ENCODE results near the gene RNF26.

The RNF26 gene

DNA sequence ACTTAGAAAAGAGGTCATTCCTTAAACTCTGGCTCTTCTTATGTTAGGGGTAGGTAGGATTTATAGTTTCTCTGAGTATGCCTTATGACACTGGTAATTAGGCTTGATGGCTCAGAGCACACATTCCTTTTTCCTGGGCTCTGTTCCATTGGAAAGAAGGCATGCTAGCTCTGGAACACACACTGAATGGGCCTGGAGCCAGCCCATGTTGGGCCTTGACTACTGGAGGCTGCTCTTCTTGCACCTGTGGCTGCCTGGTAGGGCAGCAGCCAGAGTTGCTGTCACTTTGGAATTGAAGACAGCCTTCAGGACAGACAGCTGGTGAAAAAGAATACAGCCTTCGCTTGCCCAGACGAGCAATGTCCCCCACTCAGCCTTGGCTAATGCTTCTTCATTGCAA lies 35.6 kb upstream of the RNF26 start:
- FAIRE-seq: no peak
- TF ChIP-seq, protein P1, sequence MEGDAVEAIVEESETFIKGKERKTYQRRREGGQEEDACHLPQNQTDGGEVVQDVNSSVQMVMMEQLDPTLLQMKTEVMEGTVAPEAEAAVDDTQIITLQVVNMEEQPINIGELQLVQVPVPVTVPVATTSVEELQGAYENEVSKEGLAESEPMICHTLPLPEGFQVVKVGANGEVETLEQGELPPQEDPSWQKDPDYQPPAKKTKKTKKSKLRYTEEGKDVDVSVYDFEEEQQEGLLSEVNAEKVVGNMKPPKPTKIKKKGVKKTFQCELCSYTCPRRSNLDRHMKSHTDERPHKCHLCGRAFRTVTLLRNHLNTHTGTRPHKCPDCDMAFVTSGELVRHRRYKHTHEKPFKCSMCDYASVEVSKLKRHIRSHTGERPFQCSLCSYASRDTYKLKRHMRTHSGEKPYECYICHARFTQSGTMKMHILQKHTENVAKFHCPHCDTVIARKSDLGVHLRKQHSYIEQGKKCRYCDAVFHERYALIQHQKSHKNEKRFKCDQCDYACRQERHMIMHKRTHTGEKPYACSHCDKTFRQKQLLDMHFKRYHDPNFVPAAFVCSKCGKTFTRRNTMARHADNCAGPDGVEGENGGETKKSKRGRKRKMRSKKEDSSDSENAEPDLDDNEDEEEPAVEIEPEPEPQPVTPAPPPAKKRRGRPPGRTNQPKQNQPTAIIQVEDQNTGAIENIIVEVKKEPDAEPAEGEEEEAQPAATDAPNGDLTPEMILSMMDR (IDR thresholded peaks at IDR 0.05; ENCODE audit: insufficient read depth, missing control alignments): no peak
- no peak for DNase-seq (ENCODE audit: insufficient read length, low spot score)

DNA sequence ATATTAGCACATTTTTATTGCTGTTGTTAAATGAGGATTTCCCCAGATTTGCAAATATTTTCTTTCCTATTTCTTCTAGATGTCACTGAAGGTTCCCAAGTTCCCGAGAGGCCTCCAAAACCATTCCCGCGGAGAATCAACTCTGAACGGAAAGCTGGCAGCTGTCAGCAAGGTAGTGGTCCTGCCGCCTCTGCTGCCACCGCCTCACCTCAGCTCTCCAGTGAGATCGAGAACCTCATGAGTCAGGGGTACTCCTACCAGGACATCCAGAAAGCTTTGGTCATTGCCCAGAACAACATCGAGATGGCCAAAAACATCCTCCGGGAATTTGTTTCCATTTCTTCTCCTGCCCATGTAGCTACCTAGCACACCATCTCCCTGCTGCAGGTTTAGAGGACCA lies 34.9 kb upstream of the RNF26 start:
- TF ChIP-seq, protein P1 (IDR thresholded peaks at IDR 0.05; ENCODE audit: insufficient read depth, missing control alignments): no peak
- no peak for DNase-seq (ENCODE audit: insufficient read length, low spot score)
- no peak for FAIRE-seq

DNA sequence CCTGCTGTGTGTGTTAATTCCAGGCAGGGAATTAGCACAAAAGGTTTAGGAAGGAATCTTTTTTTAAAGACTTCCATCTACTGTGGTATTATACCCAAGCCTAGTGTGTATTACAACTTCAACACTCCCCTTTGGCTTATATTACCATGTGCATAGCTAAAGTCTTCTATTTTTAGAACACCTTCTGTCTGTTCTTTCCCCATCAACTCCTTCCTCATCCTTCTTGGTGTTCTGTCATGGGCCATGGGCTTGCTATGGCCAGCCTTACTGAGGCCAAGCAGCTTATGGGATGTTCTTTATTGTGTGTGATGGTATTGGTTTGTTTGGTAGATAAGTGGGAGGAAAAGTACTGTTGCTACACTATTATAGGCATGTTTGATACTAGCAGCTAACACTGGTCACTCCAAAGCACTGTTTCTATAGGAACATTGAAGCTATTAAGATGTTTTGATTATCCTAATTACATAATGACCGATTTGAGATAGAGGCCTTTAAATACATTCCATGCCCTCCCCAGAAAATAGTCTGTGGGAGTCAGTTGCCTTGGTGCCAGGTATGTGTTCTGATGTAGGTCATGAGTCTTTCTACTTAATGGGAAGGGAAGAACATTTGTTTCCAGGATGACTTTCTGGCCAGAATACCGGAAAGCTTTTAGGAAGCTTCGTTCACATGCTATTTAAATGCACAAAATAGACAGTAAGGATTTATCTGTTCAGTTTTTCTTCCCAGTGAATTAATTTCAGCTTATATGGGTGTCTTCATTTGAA lies 33.9 kb upstream of the RNF26 start:
- FAIRE-seq (peak; percentile 32), DNase-seq (ENCODE audit: insufficient read length, low spot score) (no peak)
- TF ChIP-seq, protein P1 (IDR thresholded peaks at IDR 0.05; ENCODE audit: insufficient read depth, missing control alignments): no peak

DNA sequence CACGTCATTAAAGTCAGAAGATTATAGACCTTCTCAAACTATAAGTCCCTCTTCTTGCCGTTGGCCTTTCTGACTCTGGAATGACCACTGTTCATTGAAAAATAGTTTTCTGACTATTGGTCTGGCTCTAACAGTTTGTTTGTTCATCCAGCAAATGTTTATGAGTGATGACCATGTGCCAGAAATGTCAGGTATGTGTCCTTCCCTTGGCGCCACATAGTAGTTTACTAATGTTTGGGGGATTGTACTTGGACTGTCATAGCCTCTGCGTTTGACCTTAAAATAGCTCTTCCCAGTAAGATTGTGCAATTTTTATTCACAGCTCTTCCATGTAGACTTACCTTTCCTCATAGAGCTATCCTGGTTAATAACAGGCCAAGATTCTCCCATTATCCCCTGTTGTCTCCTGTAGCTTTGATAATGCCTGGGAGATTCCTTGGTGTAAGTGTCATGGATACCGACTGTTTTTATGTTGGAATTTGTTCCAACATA lies 31.1 kb upstream of the RNF26 start:
- FAIRE-seq (no peak), DNase-seq (ENCODE audit: insufficient read length, low spot score) (no peak)
- TF ChIP-seq, protein P1 (IDR thresholded peaks at IDR 0.05; ENCODE audit: insufficient read depth, missing control alignments): no peak

DNA sequence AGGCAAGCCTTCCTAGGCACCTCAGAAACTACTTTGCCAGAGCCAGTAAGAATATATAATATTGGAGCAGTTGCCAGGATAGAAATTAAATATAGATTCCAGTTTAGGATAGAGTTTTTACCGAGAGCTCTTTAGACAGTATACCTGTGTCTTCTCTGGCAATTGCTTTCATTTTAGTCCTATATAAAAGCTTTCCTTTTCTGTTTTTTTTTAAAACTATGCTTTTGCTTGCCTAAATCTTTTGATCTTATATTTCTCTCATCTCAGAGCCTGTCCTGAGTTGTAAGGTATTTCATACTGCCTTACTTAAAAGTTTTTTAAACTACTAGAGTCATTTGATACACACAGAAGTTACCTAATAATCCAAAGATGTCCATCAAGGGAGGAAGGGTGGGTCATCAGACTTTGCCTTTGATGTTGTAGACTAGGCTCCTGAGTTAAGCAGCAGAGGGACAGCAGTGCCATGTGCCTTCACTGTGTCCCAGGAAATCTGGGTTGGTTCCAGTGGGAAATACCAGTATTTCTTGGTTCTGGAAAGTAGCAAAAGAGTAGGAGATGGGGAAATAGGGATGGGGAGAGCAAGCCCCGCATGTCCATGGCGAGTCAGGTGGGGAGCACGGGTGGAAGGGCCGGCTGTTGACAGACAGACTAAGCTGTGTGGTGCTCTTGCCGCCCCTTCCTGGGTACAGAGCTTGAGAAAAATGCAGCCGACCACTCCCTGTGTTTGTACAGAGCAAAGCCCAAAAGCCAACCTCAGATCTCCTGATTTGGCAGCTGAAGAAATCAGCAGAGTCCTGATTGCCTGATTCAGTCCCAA lies 28.6 kb upstream of the RNF26 start:
- no peak for FAIRE-seq
- TF ChIP-seq, protein P1 (IDR thresholded peaks at IDR 0.05; ENCODE audit: insufficient read depth, missing control alignments): no peak
- DNase-seq (ENCODE audit: insufficient read length, low spot score): no peak

DNA sequence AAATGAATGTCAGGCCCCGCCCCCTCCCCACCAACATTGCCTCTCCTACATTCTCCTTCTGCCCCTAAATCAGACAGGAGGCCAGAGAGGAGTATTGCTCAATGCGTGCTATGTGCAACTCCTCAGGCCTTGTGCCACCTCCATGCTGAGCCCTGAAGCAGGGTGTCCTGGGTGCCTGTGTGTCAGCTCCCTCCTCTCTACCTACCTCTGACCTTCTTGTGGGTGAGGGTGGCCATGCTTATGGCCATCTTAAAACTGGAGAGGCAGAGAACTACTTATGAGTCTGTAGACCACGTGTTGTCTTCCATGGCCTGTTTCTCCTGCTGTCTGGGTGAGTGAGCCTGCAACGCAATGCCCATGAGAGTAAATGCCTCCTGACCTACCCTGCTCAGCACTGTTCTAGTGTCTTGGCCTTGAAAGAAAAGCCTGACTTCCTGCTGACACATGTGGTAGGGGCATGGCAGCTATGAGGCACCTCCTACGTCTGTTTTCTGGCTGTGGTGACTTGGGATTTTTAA lies 27.9 kb upstream of the RNF26 start:
- no peak for DNase-seq (ENCODE audit: insufficient read length, low spot score)
- no peak for FAIRE-seq
- TF ChIP-seq, protein P1 (IDR thresholded peaks at IDR 0.05; ENCODE audit: insufficient read depth, missing control alignments): no peak

Data from D721Med (cell line).